Ishikawa (cell line): Measurements from ENCODE around the gene ELMO1.

Source experiments
- EGR1 ChIP-seq: IDR thresholded peaks from 2 replicates; pipeline ENCODE4 v1.6.1; 2012
- TAF1 ChIP-seq: IDR thresholded peaks from 2 replicates; pipeline ENCODE4 v1.6.1; 2012; ENCODE audit warnings: low read depth, mild to moderate bottlenecking
- TCF12 ChIP-seq: IDR thresholded peaks from 2 replicates; pipeline ENCODE4 v1.6.1; 2012; ENCODE audit warnings: low read depth

- TF ChIP-seq EGR1 (no peak), TCF12 (no peak), TAF1 (no peak)
These were observed 250.4 kb downstream of the ELMO1 start for GRCh38 chr7:37198041-37198905.
